Measurements from ENCODE around the gene ADM.

The ADM gene

GRCh38 chr11:10309163-10310093 is 4.6 kb downstream of the ADM start:
- DNase-seq (ENCODE audit: low read depth, low spot score) = no peak

GRCh38 chr11:10310301-10310841 is 5.5 kb downstream of the ADM start:
- no peak for DNase-seq (ENCODE audit: low read depth, low spot score)

GRCh38 chr11:10311802-10312201 is 6.9 kb downstream of the ADM start:
- DNase-seq (ENCODE audit: low read depth, low spot score) = no peak

GRCh38 chr11:10314199-10315072 is 9.6 kb downstream of the ADM start:
- no peak for DNase-seq (ENCODE audit: low read depth, low spot score)

DNA sequence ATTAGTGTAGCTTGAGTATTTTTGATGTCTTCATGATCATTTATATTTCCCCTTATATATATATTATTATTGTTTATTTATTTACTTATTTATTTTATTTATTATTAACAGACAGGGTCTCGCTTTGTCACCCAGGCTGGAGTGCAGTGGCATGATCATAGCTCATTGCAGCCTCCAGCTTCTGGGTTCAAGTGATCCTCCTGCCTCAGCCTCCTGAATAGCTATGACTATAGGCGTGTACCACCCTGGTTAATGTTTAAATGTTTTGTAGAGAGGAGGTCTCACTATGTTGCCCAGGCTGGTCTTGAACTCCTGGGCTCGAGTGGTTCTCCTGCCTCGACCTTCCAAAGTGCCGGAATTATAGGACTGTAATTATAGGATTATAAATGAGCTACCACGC is 10.2 kb downstream of the ADM start:
- no peak for DNase-seq (ENCODE audit: low read depth, low spot score)

DNA sequence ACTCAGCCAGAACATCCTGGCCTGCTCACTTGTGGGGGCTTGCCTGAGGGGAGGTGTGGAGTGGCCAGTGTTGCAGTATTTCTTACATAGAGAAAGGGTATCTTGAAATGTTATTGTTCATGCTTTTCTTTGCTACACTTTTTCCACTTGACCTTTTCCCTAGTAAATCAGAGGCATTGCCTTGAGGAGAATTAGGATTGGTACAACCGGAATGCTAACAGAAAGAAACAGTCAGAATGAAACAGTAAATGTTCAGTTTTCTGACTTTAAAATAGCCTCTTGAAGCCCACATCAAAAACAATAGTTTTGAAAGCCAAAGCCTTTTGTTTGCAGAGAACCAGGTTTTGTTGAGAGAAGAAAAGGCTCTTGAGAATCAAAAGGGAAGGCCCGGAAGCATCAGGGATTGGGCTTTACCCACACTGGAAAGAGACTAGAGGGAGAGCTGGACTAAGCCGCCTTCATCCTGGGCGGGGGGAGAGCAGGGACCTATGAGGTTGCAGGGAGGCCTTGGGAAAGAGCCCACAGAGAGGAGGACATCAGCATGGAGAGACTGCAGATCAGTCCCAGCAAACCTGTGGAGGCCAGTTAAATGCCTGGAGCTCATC is 12.4 kb downstream of the ADM start:
- no peak for DNase-seq (ENCODE audit: low read depth, low spot score)

DNA sequence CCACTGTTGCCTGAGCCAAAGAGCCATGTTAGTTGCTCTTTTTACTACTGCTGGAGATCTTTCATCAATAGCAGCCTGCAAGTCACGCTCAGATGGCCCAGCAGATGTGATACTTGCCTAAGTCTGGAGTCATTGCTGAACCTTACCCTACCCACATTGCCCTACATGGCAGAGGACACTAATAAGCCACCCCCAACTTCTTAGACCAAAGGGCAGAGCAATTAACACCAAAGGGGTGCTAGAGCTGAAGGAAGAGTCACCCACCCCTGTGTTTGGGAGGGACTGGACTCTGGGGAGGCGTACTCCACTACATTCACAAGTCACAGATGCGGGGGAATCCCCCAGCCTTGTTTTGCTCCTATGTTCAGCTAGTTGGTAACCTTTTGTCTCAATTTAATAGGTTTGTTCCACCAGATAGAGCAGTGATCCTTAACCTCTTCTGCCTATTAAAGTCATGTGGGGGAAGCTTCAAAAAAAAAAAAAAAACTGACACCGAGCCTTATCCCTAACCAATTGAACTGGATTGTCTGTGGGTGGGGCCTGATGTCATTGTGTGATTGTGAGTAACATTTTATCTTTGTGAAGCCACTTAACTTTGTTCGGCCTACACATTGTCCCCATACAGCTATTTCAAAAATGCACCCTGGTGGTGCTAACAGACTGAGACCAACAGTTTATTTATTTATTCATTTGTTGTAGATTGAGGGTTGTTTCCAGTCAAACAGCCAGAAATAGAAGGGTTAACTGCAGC is 13.1 kb downstream of the ADM start:
- DNase-seq (ENCODE audit: low read depth, low spot score) = no peak

DNA sequence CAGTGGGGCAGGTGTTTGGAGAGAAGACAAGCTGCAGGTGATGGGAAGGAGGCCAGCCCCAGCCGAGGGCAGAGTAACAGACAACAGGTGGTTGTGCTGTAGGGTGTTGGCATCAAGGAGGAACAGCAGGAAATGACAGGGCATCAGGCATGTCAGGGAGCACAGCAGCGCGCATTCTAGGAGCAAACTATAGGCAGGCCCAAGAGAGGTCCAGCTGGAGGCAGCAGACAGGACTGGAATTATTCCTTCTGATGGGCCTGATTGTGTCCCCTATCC is 13.6 kb downstream of the ADM start:
- DNase-seq (ENCODE audit: low read depth, low spot score) = no peak

- DNase-seq (ENCODE audit: low read depth, low spot score) = no peak
Measured at GRCh38 chr11:10319702-10320558, 15.1 kb downstream of the ADM start.

GRCh38 chr11:10320736-10321465 is 16.0 kb downstream of the ADM start:
- no peak for DNase-seq (ENCODE audit: low read depth, low spot score)

- no peak for DNase-seq (ENCODE audit: low read depth, low spot score)
Measured at GRCh38 chr11:10322401-10322800, 17.5 kb downstream of the ADM start.

- no peak for DNase-seq (ENCODE audit: low read depth, low spot score)
Measured at GRCh38 chr11:10322830-10323792, 18.2 kb downstream of the ADM start.

DNA sequence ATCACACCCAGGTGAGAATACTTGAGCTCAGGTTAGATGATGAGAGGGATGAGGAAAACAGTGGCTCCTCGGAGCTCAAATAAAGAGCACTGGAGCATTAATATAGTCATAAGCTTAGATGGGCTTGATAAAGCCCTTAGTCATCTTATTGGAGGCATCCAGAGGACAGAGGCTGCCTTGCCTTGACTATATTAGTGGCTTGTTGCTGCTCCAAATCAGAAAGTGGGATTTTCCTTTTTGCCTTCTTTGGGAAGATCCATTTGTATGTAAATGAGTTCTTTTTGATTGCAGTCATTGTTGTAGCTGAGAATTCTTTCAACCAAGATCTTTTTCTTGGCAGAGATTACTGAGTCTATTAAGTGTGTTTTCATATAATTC is 18.9 kb downstream of the ADM start:
- DNase-seq (ENCODE audit: low read depth, low spot score) = no peak

DNA sequence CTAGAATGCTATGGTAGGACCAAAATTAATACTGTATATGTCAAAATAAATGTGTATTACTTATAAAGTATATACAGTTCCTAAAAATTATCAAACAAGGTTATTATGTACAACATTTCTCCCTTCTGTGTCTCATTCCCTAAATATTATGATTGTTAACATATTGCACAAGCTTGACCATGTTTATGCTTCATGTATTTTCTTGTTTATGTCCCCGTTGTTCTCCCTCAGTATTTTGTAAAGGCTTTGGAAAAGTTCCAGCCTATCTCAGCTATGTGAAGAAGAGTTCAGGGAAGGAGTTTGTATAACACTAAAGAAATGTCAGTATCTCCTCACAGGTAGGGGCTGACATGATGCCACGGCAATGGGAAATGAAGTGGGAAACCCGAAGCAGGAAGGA is 19.6 kb downstream of the ADM start:
- DNase-seq (ENCODE audit: low read depth, low spot score) = no peak

DNA sequence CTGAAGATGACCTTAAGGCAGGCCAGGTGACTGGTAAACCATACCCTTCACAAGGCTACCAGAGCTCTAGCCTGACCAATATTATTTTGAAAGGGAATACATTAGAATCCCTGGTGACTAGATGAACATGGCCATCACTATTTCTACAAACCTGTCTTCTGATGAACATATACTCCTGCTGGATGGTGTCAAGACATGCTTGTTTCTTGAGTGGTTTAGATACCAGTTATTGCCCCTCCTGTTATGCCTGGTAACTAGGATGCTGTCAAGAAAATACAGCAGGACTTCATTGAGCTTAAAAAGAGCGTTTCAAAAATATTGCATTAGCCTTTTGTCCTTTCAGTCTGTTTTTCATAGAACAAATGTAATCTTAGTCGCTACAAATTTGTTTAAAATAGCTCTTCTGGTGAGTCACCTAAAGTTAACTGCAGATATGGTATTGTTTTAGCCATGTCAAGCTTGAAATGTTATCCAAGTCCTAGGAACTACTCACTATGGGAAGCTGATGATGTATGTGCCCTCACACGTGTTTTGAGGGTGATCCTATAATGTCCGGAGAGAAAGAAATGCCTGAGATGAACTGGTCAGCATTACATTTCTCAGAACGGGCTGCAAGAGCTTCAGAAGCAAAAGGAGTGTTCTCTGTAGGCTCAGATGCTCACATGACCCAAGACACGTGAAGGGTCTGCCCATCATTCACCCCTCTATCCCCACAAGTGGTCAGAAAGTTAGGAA is 20.6 kb downstream of the ADM start:
- no peak for DNase-seq (ENCODE audit: low read depth, low spot score)

- no peak for DNase-seq (ENCODE audit: low read depth, low spot score)
Measured at GRCh38 chr11:10326012-10326964, 21.4 kb downstream of the ADM start.

- no peak for DNase-seq (ENCODE audit: low read depth, low spot score)
Measured at GRCh38 chr11:10327254-10327653, 22.4 kb downstream of the ADM start.
